Rectal smooth muscle tissue (tissue), 1 donor: Measurements from ENCODE around the gene MAP3K10.

Experiments
- H3K27ac ChIP-seq: one replicate; pipeline ENCODE4 v1.7.0; 2013; ENCODE audit warnings: low read depth, low read length, inconsistent platforms
- H3K27me3 ChIP-seq: one replicate; pipeline ENCODE4 v1.7.0; 2013; ENCODE audit warnings: low read length; ENCODE audit not compliant: control insufficient read depth, insufficient read depth
- H3K36me3 ChIP-seq: one replicate; pipeline ENCODE4 v1.7.0; 2013; ENCODE audit warnings: low read length; ENCODE audit not compliant: control insufficient read depth, insufficient read depth
- H3K4me1 ChIP-seq: one replicate; pipeline ENCODE4 v1.7.0; 2013; ENCODE audit warnings: low read length; ENCODE audit not compliant: control insufficient read depth, insufficient read depth
- H3K4me3 ChIP-seq: one replicate; pipeline ENCODE4 v1.7.0; 2013; ENCODE audit warnings: low read length
- H3K9ac ChIP-seq: one replicate; pipeline ENCODE4 v1.7.0; 2013; ENCODE audit warnings: low read length

The MAP3K10 gene

GRCh38 chr19:40253611-40254092 lies 62.4 kb downstream of the MAP3K10 start:
- peaks cover 21% of the 10 kb centered on the region for H3K36me3 ChIP-seq
- no peak overlapping the region for H3K4me3 ChIP-seq
- no peak overlapping the region for H3K27ac ChIP-seq
- H3K9ac ChIP-seq = no peak overlapping the region
- H3K27me3 ChIP-seq = no peaks in the 10 kb centered on the region
- no peaks in the 10 kb centered on the region for H3K4me1 ChIP-seq

GRCh38 chr19:40254714-40255418 lies 63.6 kb downstream of the MAP3K10 start:
- Histone ChIP-seq H3K4me1 (no peaks in the 10 kb centered on the region), H3K27me3 (no peaks in the 10 kb centered on the region), H3K9ac (no peak overlapping the region), H3K36me3 (peaks cover 21% of the 10 kb centered on the region), H3K4me3 (no peak overlapping the region), H3K27ac (no peak overlapping the region)

GRCh38 chr19:40255619-40256166 lies 64.5 kb downstream of the MAP3K10 start:
- H3K27ac ChIP-seq = no peak overlapping the region

GRCh38 chr19:40256512-40256911 lies 65.3 kb downstream of the MAP3K10 start:
- no peaks in the 10 kb centered on the region for H3K27me3 ChIP-seq
- peaks cover 21% of the 10 kb centered on the region for H3K36me3 ChIP-seq
- H3K4me3 ChIP-seq = no peak overlapping the region
- no peak overlapping the region for H3K27ac ChIP-seq
- H3K4me1 ChIP-seq = no peaks in the 10 kb centered on the region
- no peak overlapping the region for H3K9ac ChIP-seq

More at GRCh38 chr19:40255619-40256166, 64.5 kb downstream of the MAP3K10 start:
- H3K36me3 ChIP-seq = peaks cover 21% of the 10 kb centered on the region
- no peak overlapping the region for H3K4me3 ChIP-seq
- H3K4me1 ChIP-seq = no peaks in the 10 kb centered on the region
- no peaks in the 10 kb centered on the region for H3K27me3 ChIP-seq
- no peak overlapping the region for H3K9ac ChIP-seq

- Histone ChIP-seq H3K27me3 (no peaks in the 10 kb centered on the region), H3K27ac (no peak overlapping the region), H3K4me1 (no peaks in the 10 kb centered on the region), H3K4me3 (no peak overlapping the region), H3K9ac (no peak overlapping the region), H3K36me3 (peaks cover 21% of the 10 kb centered on the region)
Observed at GRCh38 chr19:40257096-40257517, 65.9 kb downstream of the MAP3K10 start.

- no peaks in the 10 kb centered on the region for H3K27me3 ChIP-seq
- peaks cover 22% of the 10 kb centered on the region for H3K36me3 ChIP-seq
- H3K4me3 ChIP-seq = no peak overlapping the region
- peaks cover 5% of the 10 kb centered on the region for H3K4me1 ChIP-seq
- H3K27ac ChIP-seq = no peak overlapping the region
- no peak overlapping the region for H3K9ac ChIP-seq
Observed at GRCh38 chr19:40261631-40262030, 70.4 kb downstream of the MAP3K10 start.

- Histone ChIP-seq H3K27ac (no peak overlapping the region), H3K9ac (no peak overlapping the region), H3K4me1 (peaks cover 5% of the 10 kb centered on the region), H3K27me3 (no peaks in the 10 kb centered on the region), H3K36me3 (peaks cover 18% of the 10 kb centered on the region), H3K4me3 (no peak overlapping the region)
Observed at GRCh38 chr19:40262422-40262821, 71.2 kb downstream of the MAP3K10 start.

GRCh38 chr19:40263440-40264313 lies 72.5 kb downstream of the MAP3K10 start:
- Histone ChIP-seq H3K4me1 (peaks cover 5% of the 10 kb centered on the region), H3K27me3 (no peaks in the 10 kb centered on the region), H3K27ac (no peak overlapping the region), H3K4me3 (no peak overlapping the region), H3K36me3 (peaks cover 18% of the 10 kb centered on the region), H3K9ac (no peak overlapping the region)

- Histone ChIP-seq H3K36me3 (peaks cover 18% of the 10 kb centered on the region), H3K27ac (no peak overlapping the region), H3K27me3 (no peaks in the 10 kb centered on the region), H3K4me1 (peaks cover 5% of the 10 kb centered on the region), H3K4me3 (no peak overlapping the region), H3K9ac (no peak overlapping the region)
Observed at GRCh38 chr19:40264314-40265054, 73.3 kb downstream of the MAP3K10 start.
